ENCODE measurements around the gene OTULIN. TPM values are rescaled to one million over a fixed set of nuclear protein-coding genes. Genes with fewer than 3 reads are reported as not detected.

Gene OTULIN
- total RNA-seq, 4 donors from 2014 or later, result 33.0 to 42.2 (median 37.8) TPM

DNA sequence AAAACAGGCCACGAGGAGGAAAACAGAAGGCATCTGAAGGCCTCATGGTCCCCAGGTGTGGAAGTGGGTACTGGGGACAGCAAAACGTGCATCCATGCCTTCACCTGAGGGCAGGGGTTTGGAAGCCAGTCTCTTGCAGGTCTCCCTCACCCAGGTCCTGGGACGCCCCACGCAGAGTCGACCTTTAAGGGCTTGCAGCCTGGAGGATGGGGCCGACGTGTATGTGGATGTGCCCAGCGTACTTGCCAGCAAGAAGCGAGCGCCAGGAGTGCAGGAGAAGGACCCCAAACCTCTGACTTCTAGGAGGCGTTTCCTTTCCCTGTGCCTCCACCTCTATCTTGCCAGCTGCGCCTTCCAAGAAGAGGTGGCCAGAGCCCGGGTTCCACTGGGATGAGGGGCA, 65.9 kb downstream of the OTULIN start:
- Histone ChIP-seq H3K4me1 (peaks cover 0 to 19% (median 0%) of the 10 kb centered on the region in 4 donors), H3K4me3 (no peak overlapping the region), H3K9me3 (no peaks in the 10 kb centered on the region), H3K27ac (no peak overlapping the region), H3K27me3 (no peaks in the 10 kb centered on the region), H3K36me3 (peaks cover 0 to 13% (median 0%) of the 10 kb centered on the region in 3 donors)
- TF ChIP-seq, protein P1, sequence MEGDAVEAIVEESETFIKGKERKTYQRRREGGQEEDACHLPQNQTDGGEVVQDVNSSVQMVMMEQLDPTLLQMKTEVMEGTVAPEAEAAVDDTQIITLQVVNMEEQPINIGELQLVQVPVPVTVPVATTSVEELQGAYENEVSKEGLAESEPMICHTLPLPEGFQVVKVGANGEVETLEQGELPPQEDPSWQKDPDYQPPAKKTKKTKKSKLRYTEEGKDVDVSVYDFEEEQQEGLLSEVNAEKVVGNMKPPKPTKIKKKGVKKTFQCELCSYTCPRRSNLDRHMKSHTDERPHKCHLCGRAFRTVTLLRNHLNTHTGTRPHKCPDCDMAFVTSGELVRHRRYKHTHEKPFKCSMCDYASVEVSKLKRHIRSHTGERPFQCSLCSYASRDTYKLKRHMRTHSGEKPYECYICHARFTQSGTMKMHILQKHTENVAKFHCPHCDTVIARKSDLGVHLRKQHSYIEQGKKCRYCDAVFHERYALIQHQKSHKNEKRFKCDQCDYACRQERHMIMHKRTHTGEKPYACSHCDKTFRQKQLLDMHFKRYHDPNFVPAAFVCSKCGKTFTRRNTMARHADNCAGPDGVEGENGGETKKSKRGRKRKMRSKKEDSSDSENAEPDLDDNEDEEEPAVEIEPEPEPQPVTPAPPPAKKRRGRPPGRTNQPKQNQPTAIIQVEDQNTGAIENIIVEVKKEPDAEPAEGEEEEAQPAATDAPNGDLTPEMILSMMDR (IDR thresholded peaks at IDR 0.05), result no peak
- no peak for TF ChIP-seq POLR2A (IDR thresholded peaks at IDR 0.05)
- DNase-seq, result no peak

DNA sequence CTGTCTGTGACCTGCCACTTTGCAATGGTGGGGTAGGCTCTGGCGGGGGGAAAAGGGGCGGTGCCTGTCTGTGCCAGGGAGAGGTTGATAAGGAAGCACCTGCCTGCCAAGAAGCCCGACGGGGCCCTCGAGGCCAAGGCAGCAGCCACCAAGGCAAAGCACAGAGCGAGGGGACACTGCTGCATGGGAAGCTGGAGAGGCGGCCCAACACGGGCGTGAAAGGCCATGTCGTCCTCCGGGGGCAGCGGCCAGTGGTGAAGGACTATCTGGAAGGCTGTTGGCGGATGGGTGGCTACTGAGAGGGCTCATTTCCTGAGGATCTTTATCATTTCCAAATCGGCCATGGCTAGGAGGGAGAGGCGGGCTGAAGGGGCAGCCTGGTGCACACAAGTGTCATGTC, 66.4 kb downstream of the OTULIN start:
- Histone ChIP-seq H3K9me3 (no peaks in the 10 kb centered on the region), H3K4me1 (peaks cover 0 to 19% (median 0%) of the 10 kb centered on the region in 4 donors), H3K27ac (no peak overlapping the region), H3K36me3 (peaks cover 0 to 13% (median 0%) of the 10 kb centered on the region in 3 donors), H3K27me3 (no peaks in the 10 kb centered on the region), H3K4me3 (no peak overlapping the region)
- no peak for TF ChIP-seq POLR2A (IDR thresholded peaks at IDR 0.05)
- TF ChIP-seq, protein P1 (IDR thresholded peaks at IDR 0.05), result no peak
- no peak for DNase-seq

DNA sequence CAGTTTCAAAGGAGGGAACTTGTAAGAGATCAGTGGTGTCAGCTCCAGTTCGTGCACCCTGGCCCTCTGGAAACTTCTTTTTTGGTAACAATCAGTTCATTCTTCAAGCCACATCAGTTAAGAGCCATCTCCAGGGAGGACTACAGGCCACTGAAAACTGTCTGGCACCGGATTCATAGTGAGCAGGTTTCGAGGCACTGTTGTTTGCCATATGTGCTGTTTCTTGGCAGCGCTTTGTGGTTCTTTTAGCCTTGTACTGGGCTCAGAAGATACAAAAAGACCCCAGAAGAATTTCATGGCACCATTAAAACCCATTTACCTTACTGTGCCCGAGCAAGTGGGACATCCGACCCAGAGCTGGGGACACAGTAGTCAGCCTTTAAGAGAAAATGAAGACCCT, 68.5 kb downstream of the OTULIN start:
- TF ChIP-seq, protein P1 (IDR thresholded peaks at IDR 0.05), result no peak
- TF ChIP-seq POLR2A (IDR thresholded peaks at IDR 0.05), result no peak
- Histone ChIP-seq H3K27ac (no peak overlapping the region), H3K4me3 (no peak overlapping the region), H3K27me3 (no peaks in the 10 kb centered on the region), H3K9me3 (no peaks in the 10 kb centered on the region), H3K36me3 (peaks cover 0 to 17% (median 0%) of the 10 kb centered on the region in 3 donors), H3K4me1 (peaks cover 0 to 13% (median 0%) of the 10 kb centered on the region in 4 donors)
- DNase-seq, result no peak

DNA sequence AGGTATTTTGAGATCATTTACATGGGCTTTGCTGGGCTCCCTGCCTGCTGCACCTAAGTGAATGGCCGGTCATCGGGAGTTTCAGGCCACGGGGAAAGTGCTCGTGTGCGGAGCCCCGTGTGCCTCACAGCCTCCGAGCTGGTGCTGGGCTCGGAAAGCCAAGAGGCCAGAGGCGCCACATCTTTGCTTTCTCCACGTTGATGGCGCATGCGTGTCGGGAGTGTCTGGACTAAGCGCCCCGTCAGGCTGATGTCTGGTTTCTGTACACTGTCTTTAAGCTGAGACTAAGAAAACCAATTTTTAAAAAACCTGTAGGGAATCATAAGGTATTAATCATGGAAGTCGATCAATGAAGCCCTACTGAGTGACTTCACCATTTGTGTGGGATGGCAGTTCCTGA, 69.1 kb downstream of the OTULIN start:
- Histone ChIP-seq H3K4me3 (no peak overlapping the region), H3K27ac (no peak overlapping the region), H3K9me3 (no peaks in the 10 kb centered on the region), H3K36me3 (peaks cover 0 to 17% (median 0%) of the 10 kb centered on the region in 3 donors), H3K4me1 (peaks cover 0 to 6% (median 0%) of the 10 kb centered on the region in 4 donors), H3K27me3 (no peaks in the 10 kb centered on the region)
- no peak for TF ChIP-seq POLR2A (IDR thresholded peaks at IDR 0.05)
- TF ChIP-seq, protein P1 (IDR thresholded peaks at IDR 0.05), result no peak
- DNase-seq, result no peak

DNA sequence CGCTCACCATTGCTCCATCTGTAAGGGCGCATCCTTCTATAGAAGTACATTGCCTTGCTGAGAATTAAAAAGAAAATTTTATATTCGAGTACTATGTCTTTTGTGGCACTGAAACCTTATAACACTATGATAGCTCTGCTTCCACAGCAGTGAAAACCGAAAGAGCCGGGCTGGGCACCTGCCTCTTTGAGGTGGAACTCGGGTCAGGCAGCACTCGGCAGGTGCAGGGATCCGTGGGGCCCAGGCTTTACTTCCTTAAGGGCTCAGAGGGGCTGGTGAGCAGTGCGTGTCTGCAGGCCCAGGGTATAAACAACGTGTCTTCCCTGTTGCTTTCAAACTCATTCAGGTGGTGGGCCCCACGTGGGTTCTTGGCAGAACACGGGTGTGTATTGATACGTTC, 69.9 kb downstream of the OTULIN start:
- peaks cover 0 to 17% (median 0%) of the 10 kb centered on the region in 3 donors for H3K36me3 ChIP-seq
- H3K27ac ChIP-seq, result no peak overlapping the region
- H3K27me3 ChIP-seq, result no peaks in the 10 kb centered on the region
- H3K4me3 ChIP-seq, result no peak overlapping the region
- no peaks in the 10 kb centered on the region for H3K4me1 ChIP-seq
- no peak for DNase-seq
- H3K9me3 ChIP-seq, result no peaks in the 10 kb centered on the region
- no peak for TF ChIP-seq POLR2A (IDR thresholded peaks at IDR 0.05)
- TF ChIP-seq, protein P1 (IDR thresholded peaks at IDR 0.05), result no peak

DNA sequence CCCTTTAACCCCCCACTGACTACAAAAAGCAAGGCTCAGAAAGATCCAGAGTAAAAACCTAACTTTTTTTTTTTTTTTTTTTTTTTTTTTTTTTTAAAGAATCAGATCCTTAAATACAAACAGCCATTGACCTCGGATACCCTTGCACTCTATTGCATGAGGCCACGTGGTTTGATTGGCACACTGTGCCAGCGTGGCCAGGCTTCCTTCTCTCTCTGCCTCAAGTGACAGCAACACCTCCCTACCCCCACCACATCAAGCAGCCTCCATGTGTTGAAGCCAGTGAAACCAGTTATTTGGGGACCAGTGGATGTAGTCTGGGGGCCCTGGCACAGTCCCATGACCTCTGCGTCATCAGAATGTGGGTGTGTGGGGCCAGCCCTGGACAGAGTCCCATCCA, 71.4 kb downstream of the OTULIN start:
- no peak overlapping the region for H3K27ac ChIP-seq
- no peak overlapping the region for H3K4me3 ChIP-seq
- H3K4me1 ChIP-seq, result no peaks in the 10 kb centered on the region
- no peaks in the 10 kb centered on the region for H3K9me3 ChIP-seq
- H3K27me3 ChIP-seq, result no peaks in the 10 kb centered on the region
- peaks cover 0 to 31% (median 0%) of the 10 kb centered on the region in 3 donors for H3K36me3 ChIP-seq
- no peak for DNase-seq
- no peak for TF ChIP-seq POLR2A (IDR thresholded peaks at IDR 0.05)
- TF ChIP-seq, protein P1 (IDR thresholded peaks at IDR 0.05), result no peak
